ENCODE measurements around the gene BDNF.
"Not testable (repeated sequence)": the region's sequence is repeated elsewhere in the genome, so short reads cannot be mapped to it uniquely, and the experiment has no call there.

Gene BDNF

DNA sequence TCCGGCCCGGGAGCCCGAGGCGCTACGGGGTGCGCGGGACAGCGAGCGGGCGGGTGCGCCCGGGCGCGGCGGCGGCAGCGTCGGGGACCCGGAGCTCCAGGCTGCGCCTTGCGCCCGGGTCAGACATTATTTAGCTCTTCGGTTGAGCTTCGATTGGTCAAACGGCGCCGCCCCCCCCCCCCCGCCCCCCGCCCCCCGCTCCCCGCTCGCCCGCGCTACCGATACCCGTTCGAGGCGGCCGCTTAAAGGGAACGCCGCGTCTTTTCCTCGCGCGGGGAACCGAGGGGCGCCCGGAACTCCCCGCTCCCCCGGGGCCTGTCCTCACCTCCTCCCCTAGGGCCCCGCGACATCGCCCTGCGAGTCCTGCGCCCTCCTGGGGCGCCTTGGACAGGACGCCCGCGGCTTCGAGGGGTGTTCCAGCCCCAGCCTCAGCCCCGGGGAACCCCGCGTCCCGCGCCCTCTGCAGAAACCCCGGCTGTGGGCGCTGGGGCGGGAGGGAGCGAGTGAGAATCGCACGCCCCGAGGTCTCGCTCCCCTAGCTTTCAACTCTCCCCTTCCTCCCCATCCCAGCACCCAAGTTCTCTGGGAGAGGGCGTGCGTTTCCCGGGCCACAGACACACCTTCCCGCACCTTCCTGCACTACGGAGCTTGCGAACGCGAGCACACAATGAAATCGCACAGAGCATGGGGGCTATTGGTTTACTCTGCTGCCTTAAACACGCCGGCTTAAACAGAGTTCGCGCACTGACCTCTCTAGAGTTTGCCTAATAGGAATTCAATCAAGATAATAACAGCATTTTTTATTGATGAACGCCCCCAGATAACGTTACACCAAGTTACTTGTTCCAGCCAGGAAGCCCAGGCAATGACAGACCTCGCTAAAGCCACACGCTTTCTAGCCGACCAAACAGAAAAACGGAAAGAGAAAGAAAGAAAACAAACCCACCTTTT is at the start of gene BDNF:
BDNF (minus strand) TSS at position 105 of the 951 bp plus-strand sequence. CDS start 41,891 bp downstream, outside the sequence.
- no peak for DNase-seq (ENCODE audit: low read depth in 2 of 2)

DNA sequence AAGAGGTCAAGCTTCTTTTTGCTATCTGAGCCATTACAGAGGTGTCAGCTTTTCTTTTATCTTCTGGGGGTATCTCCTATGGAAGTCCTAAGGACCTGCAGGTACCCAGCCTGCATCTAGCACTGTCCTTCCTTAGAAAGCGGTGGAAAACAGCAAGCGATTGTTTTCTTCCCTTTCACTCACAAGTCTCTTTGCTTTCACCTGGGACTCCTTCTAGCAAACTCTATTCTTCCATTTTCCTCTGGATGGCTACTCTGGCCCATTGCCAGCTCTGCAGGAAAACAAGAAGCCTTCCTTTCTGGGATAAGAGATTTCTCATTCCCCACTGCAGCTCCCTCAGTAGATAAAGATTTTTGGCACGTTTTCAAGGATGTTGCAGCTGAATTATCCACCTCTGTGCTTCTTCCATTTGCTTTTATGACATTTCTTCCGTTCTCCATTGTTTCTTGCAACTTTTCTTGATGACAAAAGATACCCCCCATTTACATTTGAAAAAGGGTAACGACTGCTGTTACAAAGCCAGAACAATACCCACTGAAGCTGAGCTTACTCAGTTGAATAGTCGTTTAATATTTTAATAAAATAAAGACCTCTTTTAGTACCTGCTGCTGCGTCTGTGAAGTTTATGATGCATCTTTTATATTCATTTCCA is 40.2 kb upstream of the BDNF start:
- no peak for DNase-seq (ENCODE audit: low read depth in 2 of 2)

DNA sequence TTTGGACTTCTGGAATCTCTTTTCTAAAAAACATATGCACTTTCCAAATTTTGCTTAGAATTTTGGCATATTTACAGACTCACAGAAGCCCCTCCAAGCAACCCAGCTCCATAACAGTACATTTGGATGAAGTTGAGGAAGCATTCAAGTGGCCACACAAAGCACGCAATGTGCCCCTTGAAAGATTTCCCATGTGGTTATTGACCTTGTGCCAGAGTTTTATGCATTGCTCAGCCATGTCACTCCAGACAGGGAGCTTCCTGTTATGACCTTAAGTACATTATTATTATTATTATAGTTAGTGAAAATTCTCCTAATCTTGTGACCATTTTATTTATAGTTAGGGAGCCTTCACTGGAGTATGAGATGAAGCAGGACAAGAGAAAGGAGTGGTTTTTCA is 35.0 kb upstream of the BDNF start:
- DNase-seq (ENCODE audit: low read depth in 2 of 2) = no peak

DNA sequence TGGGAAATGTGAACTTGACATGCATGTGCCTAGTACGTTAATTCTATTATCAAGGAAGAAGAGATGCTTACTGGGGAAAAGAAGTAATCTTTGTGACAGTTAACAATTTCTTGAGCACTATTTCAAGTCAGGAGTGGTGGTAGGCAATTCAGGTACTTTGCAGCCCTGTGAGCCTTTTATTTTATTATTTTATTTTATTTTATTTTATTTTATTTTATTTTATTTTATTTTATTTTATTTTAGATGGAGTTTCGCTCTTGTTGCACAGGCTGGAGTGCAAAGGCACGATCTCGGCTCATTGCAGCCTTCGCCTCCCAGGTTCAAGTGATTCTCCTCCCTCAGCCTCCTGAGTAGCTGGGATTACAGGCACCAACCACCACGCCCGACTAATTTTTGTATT is 31.5 kb upstream of the BDNF start:
- DNase-seq (ENCODE audit: low read depth in 2 of 2) = not testable (repeated sequence)

DNA sequence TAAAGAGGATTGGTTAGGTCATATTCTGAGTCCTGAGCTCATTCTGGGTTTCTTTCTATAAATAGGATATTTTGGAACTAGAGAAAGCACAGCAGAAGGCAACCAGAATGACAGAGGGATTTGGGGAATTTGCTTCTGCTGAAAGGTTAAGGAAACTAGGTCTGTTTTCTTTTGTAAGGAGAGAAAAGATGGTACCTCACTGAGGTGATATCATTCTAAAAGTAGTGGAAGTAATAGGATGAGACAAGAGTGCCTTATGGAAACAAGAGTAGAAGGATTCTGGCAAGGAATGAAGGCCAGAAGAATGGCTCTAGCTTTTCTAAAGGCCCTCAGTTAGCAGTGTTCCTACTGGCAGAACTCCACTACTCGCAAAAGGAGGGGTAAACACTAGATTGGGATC is 26.7 kb upstream of the BDNF start:
- DNase-seq (ENCODE audit: low read depth in 2 of 2) = no peak

DNA sequence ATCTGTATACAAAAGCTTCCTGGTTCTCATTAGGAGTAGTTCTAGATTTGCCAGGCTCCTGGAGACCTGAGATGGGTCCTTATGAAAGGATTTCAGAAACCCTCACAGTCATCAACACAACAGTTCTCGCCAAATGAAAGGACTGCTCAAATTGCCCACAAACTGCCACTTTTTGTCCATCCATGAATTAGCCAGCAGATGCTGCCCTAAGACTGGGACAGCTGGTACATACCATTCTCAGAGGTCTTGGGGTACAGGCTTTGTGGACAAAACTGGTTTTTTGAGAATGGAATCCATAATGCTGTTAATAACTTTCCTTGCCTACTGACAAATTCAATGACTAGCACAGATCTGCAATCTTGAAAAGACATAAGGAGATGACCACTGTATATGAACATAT is 23.4 kb upstream of the BDNF start:
- DNase-seq (ENCODE audit: low read depth in 2 of 2) = no peak

DNA sequence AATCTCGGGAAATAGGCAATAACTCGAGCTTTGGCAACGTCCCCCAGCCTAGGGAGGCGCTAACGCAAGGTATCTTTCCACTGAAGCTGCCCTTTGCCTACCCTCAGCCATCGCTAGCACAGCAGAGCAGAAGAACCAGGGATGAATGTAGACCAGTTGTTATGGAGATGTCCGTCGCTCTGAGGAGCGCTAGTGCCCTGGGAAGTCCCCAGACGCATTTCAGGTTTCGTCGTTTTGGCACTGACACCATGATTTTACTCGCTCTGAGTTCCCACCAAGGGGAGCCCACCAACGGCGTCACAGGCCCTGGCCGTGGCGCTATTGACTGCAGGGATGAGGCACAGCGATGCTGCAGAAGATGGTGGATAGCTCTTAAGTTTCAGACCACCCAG is 22.7 kb upstream of the BDNF start:
- no peak for DNase-seq (ENCODE audit: low read depth in 2 of 2)

DNA sequence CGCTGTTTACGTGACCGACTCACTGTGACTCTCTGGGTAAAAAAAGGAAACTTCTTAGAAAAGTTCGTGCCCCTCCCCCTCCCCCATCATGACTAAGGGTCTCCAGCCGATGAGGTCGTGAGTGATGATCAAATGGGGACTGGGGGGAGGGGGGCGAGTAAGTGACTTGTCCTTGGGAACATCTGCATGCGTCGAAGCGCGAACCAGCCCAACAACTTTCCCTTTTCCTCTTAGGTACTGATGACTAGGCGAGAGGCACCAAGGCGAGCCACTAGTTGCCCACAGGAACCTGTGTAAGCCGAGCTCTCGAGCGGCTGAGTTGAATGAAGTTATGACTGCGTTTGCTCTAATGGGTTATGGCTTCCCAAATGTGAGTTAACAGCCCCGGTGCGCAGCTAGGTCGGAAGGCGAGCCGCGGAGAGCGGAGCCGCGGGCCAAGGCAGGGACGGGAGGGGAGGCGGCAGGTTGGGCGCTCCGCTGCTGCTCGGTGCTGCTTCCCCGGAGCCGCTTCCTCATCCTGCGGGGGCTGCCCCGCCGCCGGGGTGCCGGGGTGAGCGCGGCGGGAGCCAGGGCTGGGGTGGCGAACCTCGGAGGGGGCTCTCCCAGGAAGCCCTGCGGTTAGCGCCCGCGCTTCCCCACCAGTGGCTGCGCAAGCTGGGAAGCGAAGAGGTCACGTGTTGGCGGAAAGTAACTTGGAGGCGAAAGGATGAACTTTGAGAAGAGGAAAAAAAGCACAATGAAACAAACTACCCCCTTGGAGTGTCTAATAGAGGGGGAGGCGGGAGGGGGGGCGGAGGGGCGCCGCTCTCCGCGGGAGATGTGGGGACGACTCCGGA is 22.1 kb upstream of the BDNF start:
- no peak for DNase-seq (ENCODE audit: low read depth in 2 of 2)

DNA sequence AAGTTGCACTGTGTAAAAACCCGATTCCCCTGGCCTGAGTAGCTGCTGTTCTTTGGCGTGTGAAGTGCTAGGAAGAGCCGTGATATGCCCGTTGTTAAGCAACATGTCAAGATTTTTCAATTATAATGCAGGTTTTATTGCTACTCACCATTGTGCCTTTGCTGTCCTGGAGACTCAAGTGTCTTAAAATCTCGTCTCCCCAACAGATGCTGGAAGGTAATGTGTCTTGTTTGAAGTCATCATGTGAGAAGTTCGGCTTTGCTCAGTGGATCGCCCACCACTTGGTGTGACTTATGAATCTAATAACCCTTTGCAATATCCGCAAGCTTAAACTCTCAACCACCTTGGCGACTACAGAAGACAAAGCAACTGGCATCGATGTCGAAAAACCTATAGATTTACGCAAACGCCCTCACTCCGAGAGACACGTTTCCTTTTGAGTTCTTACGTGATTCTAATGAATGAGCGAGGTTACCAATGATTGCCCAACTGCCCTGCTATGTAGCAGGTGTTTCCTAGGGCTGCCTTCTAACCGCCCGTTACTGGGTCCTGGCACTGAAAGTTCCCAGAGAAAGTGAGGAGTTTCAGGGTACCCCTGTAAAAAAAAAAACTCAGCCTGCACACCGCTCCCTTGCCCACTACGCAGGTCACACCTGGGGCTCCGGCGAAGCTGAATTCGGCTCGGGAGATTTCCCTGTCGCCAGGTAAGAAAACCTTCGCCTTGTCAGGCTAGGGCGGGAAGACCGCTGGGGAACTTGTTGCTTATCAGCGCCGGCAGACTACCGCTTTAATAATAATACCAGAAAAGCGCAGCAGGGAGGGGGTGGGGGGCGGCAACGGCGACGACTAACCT is 21.2 kb upstream of the BDNF start:
- no peak for DNase-seq (ENCODE audit: low read depth in 2 of 2)

DNA sequence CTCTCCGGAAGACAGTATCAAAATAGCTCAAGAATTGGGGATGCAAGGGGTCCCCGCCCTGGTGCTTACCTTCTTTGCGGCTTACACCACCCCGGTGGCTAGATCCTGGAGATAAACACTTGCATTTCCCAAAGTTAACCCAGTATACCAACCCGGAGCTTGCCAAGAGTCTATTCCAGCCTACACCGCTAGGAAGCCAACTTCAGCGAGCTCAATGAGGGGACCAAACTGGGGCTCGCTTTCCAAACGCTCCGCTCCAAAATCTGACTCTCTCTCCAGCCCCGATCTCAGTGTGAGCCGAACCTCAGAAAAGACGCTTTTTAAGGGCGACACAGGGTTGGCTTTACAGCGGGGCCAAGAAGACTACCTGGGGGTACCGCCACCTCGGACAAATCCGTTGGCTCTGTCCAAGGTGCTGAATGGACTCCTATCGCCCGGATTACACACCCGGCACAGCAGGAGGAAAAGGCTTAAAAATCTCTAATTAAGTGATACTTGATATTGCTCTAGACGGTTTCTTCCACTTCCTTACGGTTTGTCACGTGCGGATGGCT is 20.1 kb upstream of the BDNF start:
- no peak for DNase-seq (ENCODE audit: low read depth in 2 of 2)

DNA sequence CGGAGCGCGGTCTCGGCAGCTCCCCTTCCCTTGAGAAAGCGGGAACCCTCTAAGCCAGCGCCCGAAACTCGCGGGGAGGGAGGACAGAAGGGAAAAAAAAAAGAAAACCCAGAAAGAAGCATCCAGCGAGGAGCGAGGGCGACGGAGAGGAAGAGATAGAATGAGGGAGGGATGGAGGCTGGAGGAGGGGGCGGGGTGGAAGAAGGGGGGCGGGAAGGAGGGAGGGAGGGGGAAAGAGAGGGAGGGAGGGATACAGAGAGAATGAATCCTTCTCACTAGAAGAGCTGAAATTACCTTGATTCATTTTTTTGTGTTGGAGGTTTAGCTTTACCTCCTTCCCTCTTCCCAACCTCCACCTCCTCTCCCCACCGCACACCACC is 19.3 kb upstream of the BDNF start:
- no peak for DNase-seq (ENCODE audit: low read depth in 2 of 2)

DNA sequence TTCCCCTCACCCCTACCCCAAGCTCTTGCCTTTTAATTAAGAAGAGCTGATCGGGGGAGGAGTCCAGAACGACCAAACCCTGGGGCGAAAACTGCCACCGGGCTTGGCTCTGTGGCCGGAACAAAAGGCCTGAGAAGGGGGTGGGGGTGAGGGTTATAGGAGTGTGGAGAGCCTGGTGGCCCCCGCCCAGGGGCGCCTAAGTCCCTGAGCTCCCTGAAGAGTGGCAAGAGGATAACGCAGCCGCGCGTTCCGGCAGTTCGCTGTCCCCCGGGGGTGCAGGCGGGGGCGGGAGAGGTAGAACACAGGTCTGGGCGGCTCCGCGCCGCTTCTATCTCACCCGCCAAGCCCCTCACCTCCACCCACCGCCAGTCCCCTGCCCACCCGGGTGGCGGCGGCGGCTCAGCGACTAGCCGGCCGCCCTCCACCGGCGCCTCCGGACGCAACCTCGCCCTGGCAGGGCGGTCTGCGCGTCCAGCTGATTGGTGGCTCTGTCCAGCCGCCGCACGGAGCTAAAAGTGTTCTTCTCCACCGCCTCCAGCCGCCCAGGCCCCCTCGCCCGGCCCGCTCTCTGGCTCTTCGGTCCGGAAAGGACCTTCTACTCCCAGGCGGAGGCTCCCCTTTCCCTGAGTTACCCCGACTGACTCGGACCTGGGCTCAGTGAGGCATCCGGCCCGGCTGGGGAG is 18.7 kb upstream of the BDNF start:
- DNase-seq (ENCODE audit: low read depth in 2 of 2) = no peak

DNA sequence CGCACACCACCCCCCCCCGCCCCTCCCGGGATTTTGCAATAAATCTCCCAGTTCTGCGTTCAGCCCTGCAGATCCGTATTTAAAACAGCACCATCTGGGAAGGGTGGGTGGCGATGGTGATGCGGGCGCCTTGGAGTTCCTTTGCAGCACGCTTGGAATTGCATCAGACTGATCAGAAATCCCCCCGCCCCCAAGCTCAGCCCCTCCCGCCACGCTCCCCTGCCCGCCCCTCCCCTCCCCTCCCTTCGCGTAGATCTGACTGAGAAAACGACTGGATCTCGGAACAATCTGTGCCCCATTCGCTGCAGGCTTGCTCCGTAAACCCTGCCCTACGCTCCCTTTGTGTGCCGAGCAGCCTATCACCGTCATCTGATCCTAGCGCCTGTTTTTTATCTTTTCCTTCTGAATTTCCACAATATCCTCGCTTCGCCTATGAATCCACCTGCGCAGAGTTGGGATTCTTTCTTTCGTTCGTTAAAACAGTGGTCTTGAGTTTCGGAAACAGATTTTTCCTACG is 18.1 kb upstream of the BDNF start:
- DNase-seq (ENCODE audit: low read depth in 2 of 2) = no peak

DNA sequence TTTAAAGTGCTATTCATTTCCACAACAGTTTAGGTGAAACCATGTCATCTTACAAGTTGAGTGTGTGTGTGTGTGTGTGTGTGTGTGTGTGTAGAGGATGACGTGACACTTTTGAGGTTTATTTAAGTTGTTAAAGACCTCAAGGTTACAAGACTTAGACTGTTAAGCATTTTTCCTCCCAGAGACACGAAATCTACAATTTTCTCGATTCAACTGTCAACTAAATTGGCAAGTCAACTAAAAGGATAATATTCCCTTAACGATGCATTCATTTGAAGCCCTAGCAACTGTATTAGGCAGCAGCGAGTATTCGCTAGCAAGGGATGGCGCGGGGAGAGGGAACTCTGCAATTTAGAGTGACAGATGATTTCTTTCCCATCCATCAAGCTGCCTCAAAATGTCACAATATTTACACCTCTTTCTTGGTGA is 17.6 kb upstream of the BDNF start:
- no peak for DNase-seq (ENCODE audit: low read depth in 2 of 2)

DNA sequence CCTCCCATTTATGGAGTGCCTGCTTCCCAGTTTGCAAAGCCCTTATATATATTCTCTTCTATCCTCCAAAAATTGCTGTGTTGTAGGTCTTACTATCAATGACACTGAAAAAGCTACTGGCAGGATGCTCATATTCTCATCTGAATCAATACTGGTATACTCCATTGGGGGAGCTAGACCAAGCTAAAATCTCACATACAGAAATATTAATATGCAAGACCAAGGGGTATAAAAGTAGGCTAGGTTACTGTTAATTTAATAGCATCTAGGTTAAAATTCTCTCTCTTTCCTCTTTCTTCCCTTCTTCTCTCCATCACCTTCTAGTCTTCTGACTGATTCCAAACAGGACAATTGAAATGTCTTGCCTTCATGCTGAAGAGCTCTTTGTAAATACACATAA is 17.1 kb upstream of the BDNF start:
- no peak for DNase-seq (ENCODE audit: low read depth in 2 of 2)

DNA sequence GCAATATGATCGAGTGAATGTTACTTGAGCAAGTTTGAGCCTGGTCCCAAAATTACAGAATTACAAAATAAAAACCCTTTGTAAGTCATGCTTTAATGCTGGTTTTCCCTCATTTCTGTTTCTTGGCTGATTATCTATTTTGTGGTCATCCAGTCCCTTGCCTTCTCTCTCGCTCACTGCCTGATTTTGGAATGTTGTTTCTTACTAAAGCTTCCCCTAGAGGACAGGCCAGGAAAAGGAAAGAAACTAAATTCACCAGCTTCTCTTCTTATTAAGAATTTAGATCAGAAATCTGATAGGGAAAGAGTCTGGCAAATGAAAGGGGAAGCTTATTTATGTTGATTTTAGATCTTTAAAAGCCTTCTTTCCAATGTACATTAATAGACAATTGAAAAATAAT is 16.6 kb upstream of the BDNF start:
- DNase-seq (ENCODE audit: low read depth in 2 of 2) = no peak

DNA sequence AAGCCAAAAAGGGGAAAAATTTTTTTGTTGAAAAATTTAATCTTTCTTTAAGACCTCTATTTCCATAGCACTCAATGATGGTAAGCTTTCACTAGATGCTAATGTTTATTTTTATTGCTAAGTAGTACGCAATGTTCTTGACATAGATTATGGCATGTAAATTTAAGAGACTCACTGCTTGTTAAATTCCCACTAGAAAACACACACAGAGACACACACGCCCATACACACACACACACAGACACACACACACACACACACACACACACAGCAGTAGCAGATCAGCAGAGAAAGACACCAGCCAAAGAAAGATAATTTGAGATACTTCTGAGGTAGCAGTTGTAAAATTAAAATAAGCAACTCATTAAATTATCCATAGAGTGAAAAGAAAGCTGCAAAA is 16.0 kb upstream of the BDNF start:
- no peak for DNase-seq (ENCODE audit: low read depth in 2 of 2)

DNA sequence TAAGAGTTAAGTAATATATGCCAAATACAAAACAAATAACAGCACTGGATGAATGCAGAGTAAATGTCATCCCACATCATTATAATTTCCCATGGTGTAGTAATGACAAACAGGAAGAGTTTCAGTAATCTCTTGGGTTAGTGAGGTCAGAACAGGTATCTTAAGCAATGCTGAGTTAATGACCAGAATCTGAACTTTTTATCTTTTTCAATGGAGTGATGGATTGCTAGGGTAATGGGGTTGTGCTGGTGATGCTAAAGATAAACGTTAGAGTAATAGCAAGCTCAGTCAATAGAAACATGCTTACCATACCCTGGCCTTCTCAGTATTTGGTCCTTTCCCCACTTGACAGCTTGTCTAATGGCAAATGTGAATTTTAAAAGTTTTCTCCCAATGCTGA is 11.5 kb upstream of the BDNF start:
- DNase-seq (ENCODE audit: low read depth in 2 of 2) = no peak

DNA sequence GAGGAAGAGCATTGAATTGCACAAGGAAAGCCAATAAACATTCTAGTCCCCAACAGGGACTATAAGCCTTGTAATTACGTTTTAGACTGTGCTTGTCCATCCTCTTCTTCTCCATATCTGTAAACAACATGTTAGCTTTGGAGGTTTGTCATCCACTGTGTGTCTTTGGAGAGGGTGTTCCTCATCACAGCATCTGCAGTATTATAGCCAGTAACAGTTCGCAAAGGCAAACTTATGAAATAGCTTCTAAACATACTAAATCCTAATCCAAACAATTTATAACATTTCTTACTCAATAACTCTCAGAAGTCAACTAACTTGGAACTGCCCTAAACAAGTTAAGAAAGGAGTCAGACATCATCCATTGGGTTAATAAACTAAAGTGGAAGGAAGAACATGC is 10.3 kb upstream of the BDNF start:
- DNase-seq (ENCODE audit: low read depth in 2 of 2) = no peak

DNA sequence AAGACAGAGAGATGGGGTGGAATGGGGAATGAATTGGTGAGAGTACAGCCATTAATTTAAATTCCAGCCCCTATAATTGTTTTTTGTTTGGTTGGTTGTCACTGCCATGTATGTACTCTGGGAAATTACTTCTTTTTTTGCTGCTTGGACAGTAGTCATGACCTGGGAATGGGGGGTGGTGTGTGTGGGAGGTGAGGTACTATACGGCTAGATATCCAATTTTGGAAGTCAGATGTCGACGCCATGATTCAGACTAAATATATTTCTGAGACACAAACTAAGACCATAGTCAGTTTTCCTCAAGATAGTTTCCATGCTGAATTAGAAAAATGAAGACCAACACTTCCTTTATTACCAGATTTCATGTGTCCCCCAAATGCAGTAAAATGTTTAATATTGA is 7.4 kb upstream of the BDNF start:
- DNase-seq (ENCODE audit: low read depth in 2 of 2) = no peak

Measured in stimulated activated CD8-positive, alpha-beta memory T cell treated with anti-CD3 and anti-CD28 coated beads, Interleukin-15, amount 100 ng/mL, for 4 hours (primary cell).